H9 (cell line): Measurements from ENCODE around the gene CDYL. TPM values are rescaled to one million over a fixed set of nuclear protein-coding genes. Genes with fewer than 3 reads are reported as not detected.

Experiments
- DNase-seq: peaks from one replicate; pipeline ENCODE4 v3.0.0-alpha.2; 2017
- H2AFZ ChIP-seq: one replicate; pipeline ENCODE4 v1.6.1; 2013; ENCODE audit warnings: mild to moderate bottlenecking, low read length, control low read depth, moderate library complexity
- H2AK5ac ChIP-seq: 2 replicates; pipeline ENCODE4 v1.6.1; 2013; ENCODE audit warnings: low read length, control low read depth, mixed read lengths; ENCODE audit not compliant: insufficient read length
- H2BK120ac ChIP-seq: one replicate; pipeline ENCODE4 v1.6.1; 2013; ENCODE audit warnings: low read depth, mild to moderate bottlenecking, low read length, control low read depth, inconsistent platforms; ENCODE audit not compliant: poor library complexity, severe bottlenecking
- H2BK12ac ChIP-seq: 2 replicates; pipeline ENCODE4 v1.6.1; 2013; ENCODE audit warnings: low read length, control low read depth, mixed read lengths, low read depth; ENCODE audit not compliant: insufficient read length
- H2BK15ac ChIP-seq: 2 replicates; pipeline ENCODE4 v1.6.1; 2013; ENCODE audit warnings: low read depth, low read length, control low read depth
- H2BK20ac ChIP-seq: one replicate; pipeline ENCODE4 v1.6.1; 2013; ENCODE audit warnings: low read depth, mild to moderate bottlenecking, low read length, control low read depth, inconsistent platforms; ENCODE audit not compliant: poor library complexity, severe bottlenecking
- H2BK5ac ChIP-seq: 2 replicates; pipeline ENCODE4 v1.6.1; 2013; ENCODE audit warnings: low read length, control low read depth, mixed read lengths; ENCODE audit not compliant: insufficient read length
- H3K14ac ChIP-seq: 2 replicates; pipeline ENCODE4 v1.6.1; 2013; ENCODE audit warnings: low read length, control low read depth; ENCODE audit not compliant: insufficient read depth
- H3K18ac ChIP-seq: 2 replicates; pipeline ENCODE4 v1.6.1; 2013; ENCODE audit warnings: low read depth, mild to moderate bottlenecking, mixed read lengths, low read length, control low read depth; ENCODE audit not compliant: insufficient read length
- H3K23ac ChIP-seq: 2 replicates; pipeline ENCODE4 v1.6.1; 2013; ENCODE audit warnings: low read length, control low read depth, mixed read lengths, low read depth; ENCODE audit not compliant: insufficient read length
- H3K23me2 ChIP-seq: 2 replicates; pipeline ENCODE4 v1.6.1; 2013; ENCODE audit warnings: low read depth, mild to moderate bottlenecking, mixed read lengths, low read length, control low read depth; ENCODE audit not compliant: insufficient read length, poor library complexity, severe bottlenecking
- H3K27ac ChIP-seq: 2 replicates; pipeline ENCODE4 v1.5.1; 2013; ENCODE audit warnings: low read length, control low read depth, mixed read lengths, low read depth; ENCODE audit not compliant: insufficient read length
- H3K27me3 ChIP-seq: 2 replicates; pipeline ENCODE4 v1.6.1; 2013; ENCODE audit warnings: low read length, control low read depth, inconsistent platforms; ENCODE audit not compliant: insufficient read depth
- H3K4ac ChIP-seq: 2 replicates; pipeline ENCODE4 v1.6.1; 2013; ENCODE audit warnings: low read depth, mild to moderate bottlenecking, control low read depth, inconsistent platforms, low read length, moderate library complexity
- H3K4me1 ChIP-seq: 2 replicates; pipeline ENCODE4 v1.6.1; 2013; ENCODE audit warnings: low read length, control low read depth, inconsistent platforms; ENCODE audit not compliant: insufficient read depth
- H3K4me2 ChIP-seq: 2 replicates; pipeline ENCODE4 v1.6.1; 2013; ENCODE audit warnings: low read length, control low read depth, mixed read lengths; ENCODE audit not compliant: insufficient read length, insufficient read depth
- H3K56ac ChIP-seq: 2 replicates; pipeline ENCODE4 v1.6.1; 2013; ENCODE audit warnings: low read depth, mild to moderate bottlenecking, mixed read lengths, low read length, control low read depth; ENCODE audit not compliant: insufficient read length
- H3K79me1 ChIP-seq: 2 replicates; pipeline ENCODE4 v1.6.1; 2013; ENCODE audit warnings: low read depth, mild to moderate bottlenecking, moderate library complexity, low read length, control low read depth, inconsistent platforms; ENCODE audit not compliant: insufficient read depth, poor library complexity, severe bottlenecking
- H3K79me2 ChIP-seq: 2 replicates; pipeline ENCODE4 v1.6.1; 2013; ENCODE audit warnings: low read length, control low read depth, inconsistent platforms; ENCODE audit not compliant: insufficient read depth
- H3K9ac ChIP-seq: 2 replicates; pipeline ENCODE4 v1.6.1; 2013; ENCODE audit warnings: low read length, control low read depth, mixed read lengths; ENCODE audit not compliant: insufficient read length; ENCODE audit errors: extremely low read depth
- H3K9me3 ChIP-seq: one replicate; pipeline ENCODE4 v1.6.1; 2013; ENCODE audit warnings: low read depth, low read length, inconsistent platforms; ENCODE audit not compliant: control insufficient read depth
- H3T11ph ChIP-seq: one replicate; pipeline ENCODE4 v1.6.1; 2013; ENCODE audit warnings: mild to moderate bottlenecking, low read length, control low read depth, inconsistent platforms
- H4K20me1 ChIP-seq: one replicate; pipeline ENCODE4 v1.6.1; 2013; ENCODE audit not compliant: control insufficient read depth, insufficient read length, insufficient read depth
- H4K5ac ChIP-seq: 2 replicates; pipeline ENCODE4 v1.6.1; 2013; ENCODE audit warnings: low read depth, mild to moderate bottlenecking, mixed read lengths, low read length, control low read depth; ENCODE audit not compliant: insufficient read length
- H4K8ac ChIP-seq: replicated peaks from 2 replicates; pipeline ENCODE4 v1.6.1; 2013; ENCODE audit warnings: low read length, control low read depth, mixed read lengths, low read depth; ENCODE audit not compliant: insufficient read length
- H4K91ac ChIP-seq: 2 replicates; pipeline ENCODE4 v1.6.1; 2013; ENCODE audit warnings: low read depth, mild to moderate bottlenecking, moderate library complexity, mixed read lengths, low read length, control low read depth; ENCODE audit not compliant: insufficient read length
- H3K27ac Mint-ChIP-seq, 3 experiments: 2 replicates in 2 of 3; 3 replicates in 1 of 3; pipeline ENCODE4 v1.8.0; 2020 to 2021; ENCODE audit warnings: mixed read lengths in 3 of 3, mild to moderate bottlenecking in 1 of 3, moderate library complexity in 1 of 3
- H3K27me3 Mint-ChIP-seq: 2 replicates; pipeline ENCODE4 v1.8.0; 2021; ENCODE audit warnings: low read depth, mild to moderate bottlenecking, moderate library complexity, mixed read lengths
- H3K36me3 Mint-ChIP-seq, 3 experiments: 2 replicates in 2 of 3; 3 replicates in 1 of 3; pipeline ENCODE4 v1.8.0; 2020 to 2021; ENCODE audit warnings: low read depth in 3 of 3, mixed read lengths in 3 of 3; ENCODE audit not compliant: insufficient read depth in 1 of 3
- H3K4me1 Mint-ChIP-seq, 2 experiments: 2 replicates each; pipeline ENCODE4 v1.8.0; 2020; ENCODE audit warnings: mixed read lengths in 2 of 2
- H3K4me3 Mint-ChIP-seq, 2 experiments: 2 replicates in 1 of 2; 3 replicates in 1 of 2; pipeline ENCODE4 v1.8.0; 2020 to 2021; ENCODE audit warnings: mild to moderate bottlenecking in 2 of 2, mixed read lengths in 2 of 2, moderate library complexity in 1 of 2
- H3K9me3 Mint-ChIP-seq, 2 experiments: 2 replicates in 1 of 2; 3 replicates in 1 of 2; pipeline ENCODE4 v1.8.0; 2020; ENCODE audit warnings: mild to moderate bottlenecking in 2 of 2, mixed read lengths in 2 of 2, moderate library complexity in 1 of 2
- CTCF ChIP-seq: fragments of 200-600 bp; sonication (generic); conservative IDR thresholded peaks from 3 replicates; pipeline ENCODE4 v1.8.0; 2021; ENCODE audit warnings: antibody characterized with exemption, mild to moderate bottlenecking
- WGBS: extraction: QIAGEN DNeasy Blood & Tissue Kit; methylation state at CpG from one replicate; pipeline ENCODE4 v1.1.7; 2013; ENCODE audit warnings: missing lambda C conversion rate, low lambda C conversion rate, mixed read lengths; ENCODE audit not compliant: insufficient read length; ENCODE audit errors: extremely low coverage; 5-methylcytosine and 5-hydroxymethylcytosine counted together
- total RNA-seq: library from RNA; stranded (reverse); gene quantifications from 2 replicates; pipeline ENCODE4 v1.2.1, GENCODE V29; 2021

Gene CDYL
- total RNA-seq, 1 experiment from 2014 or later, result 95.0 TPM

GRCh38 chr6:4910037-4910760 lies 134.0 kb downstream of the CDYL start:
- H3K4me1 ChIP-seq, result peaks cover 27% of the 10 kb centered on the region
- no peak overlapping the region for H3K23ac ChIP-seq
- Mint-ChIP-seq H3K4me1 (peaks cover 63 to 67% of the 10 kb centered on the region in 2 experiments), H3K4me3 (no peak overlapping the region), H3K9me3 (no peaks in the 10 kb centered on the region), H3K27ac (peak overlapping the region; percentile 4 to 50 (median 36); a peak in 6 of 7 replicates), H3K27me3 (no peaks in the 10 kb centered on the region), H3K36me3 (peaks cover 14 to 25% (median 21%) of the 10 kb centered on the region in 3 experiments; a peak in 6 of 7 replicates)
- H3K79me2 ChIP-seq, result peaks cover 19% of the 10 kb centered on the region; the same call in 1 of the 2 replicates
- no peak overlapping the region for H3K18ac ChIP-seq
- no peaks in the 10 kb centered on the region for H3K27me3 ChIP-seq
- no peak overlapping the region for H2BK5ac ChIP-seq
- peaks cover 12% of the 10 kb centered on the region for H3K79me1 ChIP-seq
- no peak overlapping the region for H2BK120ac ChIP-seq
- H4K5ac ChIP-seq, result no peak overlapping the region
- no peak overlapping the region for H3K9ac ChIP-seq
- H2BK12ac ChIP-seq, result no peak overlapping the region
- H4K91ac ChIP-seq, result no peak overlapping the region
- WGBS, result 100% methylated on average over 2 of the region's 9 CpGs
- H4K20me1 ChIP-seq, result no peaks in the 10 kb centered on the region
- H3K14ac ChIP-seq, result no peak overlapping the region
- DNase-seq, result no peak
- no peak overlapping the region for H3K27ac ChIP-seq
- no peak overlapping the region for H2AK5ac ChIP-seq
- H3K56ac ChIP-seq, result no peak overlapping the region
- H3T11ph ChIP-seq, result no peak overlapping the region
- H3K23me2 ChIP-seq, result no peaks in the 10 kb centered on the region
- no peaks in the 10 kb centered on the region for H3K9me3 ChIP-seq
- no peak overlapping the region for H2BK20ac ChIP-seq
- no peak overlapping the region for H2AFZ ChIP-seq
- H4K8ac ChIP-seq, result no peak overlapping the region
- H2BK15ac ChIP-seq, result no peak overlapping the region
- TF ChIP-seq CTCF, result no peak
- H3K4me2 ChIP-seq, result no peak overlapping the region
- H3K4ac ChIP-seq, result no peak overlapping the region
